Lower leg skin (tissue), 3 donors: ENCODE results near the gene DHX34.

ENCODE experiments used
- POLR2A ChIP-seq, 2 donors: fragments of 450-650 bp; IDR thresholded peaks; one replicate each; pipeline ENCODE4 v1.6.1; 2016 to 2017; ENCODE audit warnings: antibody characterized with exemption in 2 of 2, mild to moderate bottlenecking in 1 of 2, moderate library complexity in 1 of 2
- TF ChIP-seq, protein P1 (sequence below), 3 donors: fragments of 450-650 bp; IDR thresholded peaks; one replicate each; pipeline ENCODE4 v1.5.1; 2016; ENCODE audit warnings: antibody characterized with exemption in 3 of 3, mild to moderate bottlenecking in 3 of 3, moderate library complexity in 2 of 3

DNA sequence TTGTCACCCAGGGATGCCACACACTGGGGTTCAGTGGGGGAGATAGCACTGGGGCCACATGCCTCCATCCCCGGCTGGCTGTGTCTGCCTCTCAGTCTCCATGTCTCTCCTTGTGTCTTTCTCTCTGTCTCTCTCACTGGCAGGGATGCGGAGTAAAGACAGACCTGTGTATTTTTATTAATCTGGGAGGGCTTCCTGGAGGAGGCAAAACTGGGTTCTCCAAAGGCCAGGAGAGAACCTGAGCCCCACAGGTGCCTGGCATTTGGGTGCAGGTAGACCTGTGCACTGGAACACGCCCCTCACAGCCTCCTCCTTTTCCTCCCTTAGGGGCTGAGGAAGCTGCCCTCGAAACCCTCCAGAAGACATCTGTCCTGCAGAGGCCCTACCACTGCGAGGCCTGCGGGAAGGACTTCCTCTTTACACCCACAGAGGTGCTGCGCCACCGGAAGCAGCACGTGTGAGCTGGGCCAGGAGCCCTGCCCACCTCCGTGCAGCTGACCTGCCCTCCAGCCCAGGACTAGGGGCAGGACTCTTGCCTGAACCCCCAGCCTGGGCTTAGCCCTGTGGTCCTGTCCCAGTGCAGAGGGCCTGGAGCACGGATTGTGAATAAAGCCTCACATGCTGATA lies 32.7 kb downstream of the DHX34 start:
- TF ChIP-seq POLR2A (IDR thresholded peaks at IDR 0.05), result no peak
- TF ChIP-seq, protein P1, sequence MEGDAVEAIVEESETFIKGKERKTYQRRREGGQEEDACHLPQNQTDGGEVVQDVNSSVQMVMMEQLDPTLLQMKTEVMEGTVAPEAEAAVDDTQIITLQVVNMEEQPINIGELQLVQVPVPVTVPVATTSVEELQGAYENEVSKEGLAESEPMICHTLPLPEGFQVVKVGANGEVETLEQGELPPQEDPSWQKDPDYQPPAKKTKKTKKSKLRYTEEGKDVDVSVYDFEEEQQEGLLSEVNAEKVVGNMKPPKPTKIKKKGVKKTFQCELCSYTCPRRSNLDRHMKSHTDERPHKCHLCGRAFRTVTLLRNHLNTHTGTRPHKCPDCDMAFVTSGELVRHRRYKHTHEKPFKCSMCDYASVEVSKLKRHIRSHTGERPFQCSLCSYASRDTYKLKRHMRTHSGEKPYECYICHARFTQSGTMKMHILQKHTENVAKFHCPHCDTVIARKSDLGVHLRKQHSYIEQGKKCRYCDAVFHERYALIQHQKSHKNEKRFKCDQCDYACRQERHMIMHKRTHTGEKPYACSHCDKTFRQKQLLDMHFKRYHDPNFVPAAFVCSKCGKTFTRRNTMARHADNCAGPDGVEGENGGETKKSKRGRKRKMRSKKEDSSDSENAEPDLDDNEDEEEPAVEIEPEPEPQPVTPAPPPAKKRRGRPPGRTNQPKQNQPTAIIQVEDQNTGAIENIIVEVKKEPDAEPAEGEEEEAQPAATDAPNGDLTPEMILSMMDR (IDR thresholded peaks at IDR 0.05), result no peak
